Type B pancreatic cell (in vitro differentiated cells): ENCODE results near the gene PEX26. TPM values are rescaled to one million over a fixed set of nuclear protein-coding genes. Genes with fewer than 3 reads are reported as not detected.
A peak's percentile ranks its signal among the peaks of the same experiment; 100 is the strongest.

Experiments
- DNase-seq: peaks from one replicate; pipeline ENCODE4 v3.0.0; 2021; ENCODE audit warnings: mixed read lengths; ENCODE audit not compliant: unreplicated experiment; ENCODE audit errors: extremely low spot score
- H3K27ac Mint-ChIP-seq: 2 replicates; pipeline ENCODE4 v1.8.0; 2021; ENCODE audit warnings: mild to moderate bottlenecking, mixed read lengths
- H3K27me3 Mint-ChIP-seq: 2 replicates; pipeline ENCODE4 v1.8.0; 2021; ENCODE audit warnings: mixed read lengths
- H3K36me3 Mint-ChIP-seq: 2 replicates; pipeline ENCODE4 v1.8.0; 2021; ENCODE audit warnings: mixed read lengths
- H3K4me1 Mint-ChIP-seq: one replicate; pipeline ENCODE4 v1.8.0; 2021; ENCODE audit warnings: mixed read lengths; ENCODE audit not compliant: unreplicated experiment
- H3K4me3 Mint-ChIP-seq: 2 replicates; pipeline ENCODE4 v1.8.0; 2021; ENCODE audit warnings: mild to moderate bottlenecking, mixed read lengths
- H3K9me3 Mint-ChIP-seq: 2 replicates; pipeline ENCODE4 v1.8.0; 2021; ENCODE audit warnings: mixed read lengths
- CTCF ChIP-seq: fragments of 200-600 bp; sonication (generic); conservative IDR thresholded peaks from 2 replicates; pipeline ENCODE4 v1.5.0; 2021; ENCODE audit warnings: antibody characterized with exemption, mild to moderate bottlenecking
- long read RNA-seq: library from polyadenylated mRNA; unstranded; transcript quantifications from one replicate; pipeline ENCODE4 v2.0.0, GENCODE V29; 2020
- total RNA-seq: library from RNA; stranded (reverse); gene quantifications from 2 replicates; pipeline ENCODE4 v1.2.1, GENCODE V29; 2021; ENCODE audit warnings: low replicate concordance

The PEX26 gene
- total RNA-seq: 41.0 and 46.3 TPM in 2 replicates
- long read RNA-seq, partial matches to known transcripts: 1 of 1 reads
- long read RNA-seq, other reads (novel, unspliced or antisense): 0 of 1 reads

GRCh38 chr22:18077639-18078328 lies at the start of gene PEX26:
Gene PEX26, plus strand, starts transcription at chr22:18077990. Its CDS starts 387 bp downstream, at chr22:18078377.
- peak; percentile 91 for DNase-seq
- Mint-ChIP-seq H3K27me3 (no peaks in the 10 kb centered on the region), H3K36me3 (peaks cover 22% of the 10 kb centered on the region), H3K9me3 (no peaks in the 10 kb centered on the region), H3K4me1 (peaks cover 22% of the 10 kb centered on the region), H3K4me3 (peak within 1 kb of the TSS; percentile 98), H3K27ac (peak within 1 kb of the TSS; percentile 95)
- TF ChIP-seq CTCF: no peak

- DNase-seq: no peak
- peaks cover 20% of the 10 kb centered on the region for H3K27me3 Mint-ChIP-seq
Measured at GRCh38 chr22:18028817-18029527, 48.8 kb upstream of the PEX26 start.

GRCh38 chr22:18029686-18030267 lies 48.0 kb upstream of the PEX26 start:
- H3K4me3 Mint-ChIP-seq: no peak overlapping the region
- no peaks in the 10 kb centered on the region for H3K9me3 Mint-ChIP-seq
- no peak overlapping the region for H3K27ac Mint-ChIP-seq
- H3K36me3 Mint-ChIP-seq: no peaks in the 10 kb centered on the region
- no peak for TF ChIP-seq CTCF
- H3K4me1 Mint-ChIP-seq: peaks cover 3% of the 10 kb centered on the region
- DNase-seq: no peak
- peaks cover 17% of the 10 kb centered on the region for H3K27me3 Mint-ChIP-seq

More at GRCh38 chr22:18028817-18029527, 48.8 kb upstream of the PEX26 start:
- H3K27ac Mint-ChIP-seq: no peak overlapping the region
- peaks cover 4% of the 10 kb centered on the region for H3K4me1 Mint-ChIP-seq
- H3K4me3 Mint-ChIP-seq: no peak overlapping the region
- TF ChIP-seq CTCF: no peak
- no peaks in the 10 kb centered on the region for H3K36me3 Mint-ChIP-seq
- no peaks in the 10 kb centered on the region for H3K9me3 Mint-ChIP-seq

GRCh38 chr22:18031695-18032454 lies 45.9 kb upstream of the PEX26 start:
- TF ChIP-seq CTCF: no peak
- Mint-ChIP-seq H3K4me1 (peaks cover 8% of the 10 kb centered on the region), H3K27ac (no peak overlapping the region), H3K4me3 (no peak overlapping the region), H3K9me3 (no peaks in the 10 kb centered on the region), H3K36me3 (no peaks in the 10 kb centered on the region), H3K27me3 (peaks cover 8% of the 10 kb centered on the region)
- no peak for DNase-seq

- no peaks in the 10 kb centered on the region for H3K36me3 Mint-ChIP-seq
- no peaks in the 10 kb centered on the region for H3K9me3 Mint-ChIP-seq
- H3K27ac Mint-ChIP-seq: no peak overlapping the region
- TF ChIP-seq CTCF: no peak
- DNase-seq: no peak
- peaks cover 4% of the 10 kb centered on the region for H3K27me3 Mint-ChIP-seq
- H3K4me3 Mint-ChIP-seq: no peak overlapping the region
- peaks cover 8% of the 10 kb centered on the region for H3K4me1 Mint-ChIP-seq
Measured at GRCh38 chr22:18032455-18033101, 45.2 kb upstream of the PEX26 start.
